ENCODE measurements around the gene RMDN3.

RMDN3 gene

DNA sequence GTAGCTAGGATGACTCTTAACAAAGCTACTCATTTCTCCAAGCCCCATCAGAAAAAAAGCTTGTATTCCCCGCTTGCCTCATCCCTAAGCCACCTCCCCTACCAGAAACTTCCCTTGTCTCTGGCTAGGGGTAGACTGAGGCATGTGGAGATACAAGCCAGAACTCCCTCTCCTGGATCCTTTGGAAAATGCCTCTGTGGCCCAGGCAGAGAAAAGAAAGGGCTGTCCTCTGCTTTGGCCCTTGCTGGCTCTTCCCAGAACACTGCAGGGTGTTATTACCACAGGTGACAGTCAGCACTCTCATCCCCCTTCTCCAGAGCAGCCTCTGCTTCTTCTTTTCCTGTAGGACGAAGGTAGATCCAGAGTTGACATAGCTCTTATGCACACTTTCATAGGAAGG, 15.2 kb downstream of the RMDN3 start:
- no peak for DNase-seq (ENCODE audit: low read depth)
- TF ChIP-seq, protein P1, sequence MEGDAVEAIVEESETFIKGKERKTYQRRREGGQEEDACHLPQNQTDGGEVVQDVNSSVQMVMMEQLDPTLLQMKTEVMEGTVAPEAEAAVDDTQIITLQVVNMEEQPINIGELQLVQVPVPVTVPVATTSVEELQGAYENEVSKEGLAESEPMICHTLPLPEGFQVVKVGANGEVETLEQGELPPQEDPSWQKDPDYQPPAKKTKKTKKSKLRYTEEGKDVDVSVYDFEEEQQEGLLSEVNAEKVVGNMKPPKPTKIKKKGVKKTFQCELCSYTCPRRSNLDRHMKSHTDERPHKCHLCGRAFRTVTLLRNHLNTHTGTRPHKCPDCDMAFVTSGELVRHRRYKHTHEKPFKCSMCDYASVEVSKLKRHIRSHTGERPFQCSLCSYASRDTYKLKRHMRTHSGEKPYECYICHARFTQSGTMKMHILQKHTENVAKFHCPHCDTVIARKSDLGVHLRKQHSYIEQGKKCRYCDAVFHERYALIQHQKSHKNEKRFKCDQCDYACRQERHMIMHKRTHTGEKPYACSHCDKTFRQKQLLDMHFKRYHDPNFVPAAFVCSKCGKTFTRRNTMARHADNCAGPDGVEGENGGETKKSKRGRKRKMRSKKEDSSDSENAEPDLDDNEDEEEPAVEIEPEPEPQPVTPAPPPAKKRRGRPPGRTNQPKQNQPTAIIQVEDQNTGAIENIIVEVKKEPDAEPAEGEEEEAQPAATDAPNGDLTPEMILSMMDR (conservative IDR thresholded peaks at IDR 0.05; ENCODE audit: low read depth, low read length), result no peak
- no peak overlapping the region for H3K4me3 ChIP-seq (ENCODE audit: low read length)

DNA sequence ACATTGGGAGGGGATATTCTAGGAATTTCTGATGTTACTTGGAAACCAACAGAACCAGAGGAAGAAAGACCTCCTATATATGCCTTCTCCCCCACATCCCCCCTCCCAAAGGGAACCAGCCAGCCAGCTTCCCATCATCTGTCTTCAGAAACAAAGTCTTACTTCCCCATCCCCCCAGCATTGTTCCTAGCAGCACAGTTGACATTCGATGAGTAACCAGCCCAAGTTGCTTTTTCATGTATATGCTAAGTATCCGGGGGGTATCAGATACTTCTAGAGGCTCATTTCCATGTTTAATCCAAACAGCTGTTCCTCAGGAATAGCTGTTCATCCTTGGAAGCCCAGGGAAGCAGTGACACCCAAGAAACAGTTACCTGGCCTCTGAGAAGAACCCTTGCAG, 16.0 kb downstream of the RMDN3 start:
- no peak overlapping the region for H3K4me3 ChIP-seq (ENCODE audit: low read length)
- no peak for DNase-seq (ENCODE audit: low read depth)

DNA sequence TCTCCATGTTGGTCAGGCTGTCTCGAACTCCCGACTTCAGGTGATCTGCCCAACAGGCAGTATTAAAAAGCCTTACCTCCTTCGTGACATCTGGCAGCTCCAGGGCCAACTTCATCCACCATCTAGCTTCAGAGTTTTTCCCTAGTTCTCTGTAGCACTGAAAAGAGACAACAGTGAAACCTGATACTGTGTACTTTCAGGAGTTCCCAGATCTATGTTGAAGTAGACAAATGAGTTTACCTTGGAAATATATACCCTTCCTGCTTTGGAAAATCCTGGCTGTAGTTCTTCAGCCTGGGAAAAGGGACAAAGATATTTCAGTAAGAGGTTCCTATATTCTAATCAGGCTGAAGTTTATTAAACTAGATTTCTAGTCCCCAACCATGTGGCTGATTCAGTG, 18.0 kb downstream of the RMDN3 start:
- TF ChIP-seq, protein P1 (conservative IDR thresholded peaks at IDR 0.05; ENCODE audit: low read depth, low read length), result no peak
- DNase-seq (ENCODE audit: low read depth), result no peak
- H3K4me3 ChIP-seq (ENCODE audit: low read length), result no peak overlapping the region

More for the DNA sequence above, 16.0 kb downstream of the RMDN3 start:
- TF ChIP-seq, protein P1 (conservative IDR thresholded peaks at IDR 0.05; ENCODE audit: low read depth, low read length), result no peak

DNA sequence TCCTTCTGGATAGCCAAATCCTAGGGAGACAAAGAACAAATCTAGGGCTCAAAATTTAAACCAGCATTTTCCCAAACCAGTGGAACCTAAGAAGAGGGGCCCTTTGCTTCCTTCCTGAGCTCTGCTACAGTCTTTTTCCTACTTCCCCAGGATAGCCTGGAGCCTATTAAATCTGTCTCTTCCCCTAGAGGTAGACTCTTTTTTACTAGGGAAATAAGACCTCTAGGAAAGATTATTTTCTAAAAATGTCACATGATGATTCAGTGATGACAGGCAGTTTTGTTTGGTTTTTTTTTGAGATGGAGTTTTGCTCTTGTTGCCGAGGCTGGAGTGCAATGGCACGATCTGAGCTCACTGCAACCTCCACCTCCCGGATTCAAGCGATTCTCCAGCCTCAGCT, 18.5 kb downstream of the RMDN3 start:
- no peak overlapping the region for H3K4me3 ChIP-seq (ENCODE audit: low read length)
- TF ChIP-seq, protein P1 (conservative IDR thresholded peaks at IDR 0.05; ENCODE audit: low read depth, low read length), result no peak
- DNase-seq (ENCODE audit: low read depth), result no peak

DNA sequence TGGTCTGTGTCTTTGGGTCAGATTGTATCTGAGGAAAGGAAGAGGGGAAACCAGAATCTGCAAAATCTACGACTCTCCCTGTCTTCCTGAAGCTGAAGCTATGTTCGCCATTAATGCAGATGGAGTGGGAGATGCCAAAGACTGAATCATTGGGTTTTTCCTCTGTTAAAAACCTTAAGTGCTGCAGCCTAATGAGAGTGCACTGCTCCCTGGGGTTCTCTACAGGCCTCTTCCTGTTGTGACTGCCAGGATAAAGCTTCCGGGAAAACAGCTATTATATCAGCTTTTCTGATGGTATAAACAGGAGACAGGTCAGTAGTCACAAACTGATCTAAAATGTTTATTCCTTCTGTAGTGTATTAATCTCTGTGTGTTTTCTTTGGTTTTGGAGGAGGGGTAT, 24.0 kb downstream of the RMDN3 start:
- TF ChIP-seq, protein P1 (conservative IDR thresholded peaks at IDR 0.05; ENCODE audit: low read depth, low read length), result no peak

DNA sequence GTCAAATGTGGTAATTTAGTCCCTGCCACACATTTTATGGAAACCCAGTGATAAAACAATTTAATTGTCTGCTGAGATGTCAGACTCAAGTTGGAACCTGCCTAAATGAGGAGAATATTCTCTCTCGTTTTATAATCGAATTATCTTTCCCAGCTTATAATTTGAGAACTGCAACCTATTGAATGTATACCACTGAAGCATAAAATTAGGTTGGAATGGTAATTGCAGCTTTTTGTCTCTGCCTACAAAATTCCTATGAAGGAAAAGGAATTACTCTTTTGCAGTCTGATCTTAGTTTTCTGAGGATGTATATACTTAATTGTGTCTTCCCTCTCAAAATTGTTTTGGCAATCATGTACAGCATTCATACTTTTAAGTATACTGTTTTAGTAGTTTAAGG, 31.1 kb downstream of the RMDN3 start:
- TF ChIP-seq, protein P1 (conservative IDR thresholded peaks at IDR 0.05; ENCODE audit: low read depth, low read length), result no peak
- no peak overlapping the region for H3K4me3 ChIP-seq (ENCODE audit: low read length)
- DNase-seq (ENCODE audit: low read depth), result no peak

More for the DNA sequence above, 24.0 kb downstream of the RMDN3 start:
- H3K4me3 ChIP-seq (ENCODE audit: low read length), result no peak overlapping the region
- DNase-seq (ENCODE audit: low read depth), result no peak

- DNase-seq (ENCODE audit: low read depth), result no peak
- TF ChIP-seq, protein P1 (conservative IDR thresholded peaks at IDR 0.05; ENCODE audit: low read depth, low read length), result no peak
- H3K4me3 ChIP-seq (ENCODE audit: low read length), result no peak overlapping the region
These were observed 32.1 kb downstream of the RMDN3 start for GRCh38 chr15:40722934-40723333.

Measured in retinal pigment epithelial cell (primary cell).